ENCODE results near the gene CSNK1G2.

The CSNK1G2 gene

GRCh38 chr19:1941146-1942077 lies at the start of gene CSNK1G2:
CSNK1G2 (plus strand) TSS chr19:1941172; CDS start chr19:1969773, 28,601 bp downstream.
- Mint-ChIP-seq H3K4me3 (peak within 1 kb of the TSS; percentile 95), H3K4me1 (peaks cover 53% of the 10 kb centered on the region), H3K36me3 (peaks cover 3% of the 10 kb centered on the region), H3K27ac (peak within 1 kb of the TSS; percentile 96), H3K27me3 (no peaks in the 10 kb centered on the region), H3K9me3 (no peaks in the 10 kb centered on the region)
- ATAC-seq = peak; percentile 72

- no peaks in the 10 kb centered on the region for H3K36me3 Mint-ChIP-seq
- ATAC-seq = no peak
- H3K4me3 Mint-ChIP-seq = no peak overlapping the region
- no peaks in the 10 kb centered on the region for H3K9me3 Mint-ChIP-seq
- peaks cover 29% of the 10 kb centered on the region for H3K4me1 Mint-ChIP-seq
- no peaks in the 10 kb centered on the region for H3K27me3 Mint-ChIP-seq
- H3K27ac Mint-ChIP-seq = peak overlapping the region; percentile 55
Observed at GRCh38 chr19:1893791-1894190, 47.2 kb upstream of the CSNK1G2 start.

DNA sequence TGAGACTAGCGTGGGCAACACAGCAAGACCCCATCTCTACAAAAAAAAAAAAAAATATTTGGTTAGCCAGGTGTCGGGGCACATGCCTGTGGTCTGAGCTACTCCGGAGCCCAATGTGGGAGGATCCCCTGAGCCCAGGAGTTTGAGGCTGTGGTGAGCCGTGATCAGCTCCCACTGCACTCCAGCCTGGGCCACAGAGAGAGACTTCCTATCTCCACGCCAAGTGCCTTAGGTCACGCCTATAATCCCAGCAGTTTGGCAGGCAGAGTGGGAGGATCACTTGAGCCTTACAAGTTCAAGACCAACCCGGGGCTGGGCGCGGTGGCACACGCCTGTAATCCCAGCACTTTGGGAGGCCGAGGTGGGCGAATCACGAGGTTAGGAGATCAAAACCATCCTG lies 44.5 kb upstream of the CSNK1G2 start:
- peaks cover 32% of the 10 kb centered on the region for H3K4me1 Mint-ChIP-seq
- no peak for ATAC-seq
- no peaks in the 10 kb centered on the region for H3K9me3 Mint-ChIP-seq
- peak overlapping the region; percentile 97 for H3K27ac Mint-ChIP-seq
- peak overlapping the region; percentile 89 for H3K4me3 Mint-ChIP-seq
- no peaks in the 10 kb centered on the region for H3K27me3 Mint-ChIP-seq
- H3K36me3 Mint-ChIP-seq = no peaks in the 10 kb centered on the region

DNA sequence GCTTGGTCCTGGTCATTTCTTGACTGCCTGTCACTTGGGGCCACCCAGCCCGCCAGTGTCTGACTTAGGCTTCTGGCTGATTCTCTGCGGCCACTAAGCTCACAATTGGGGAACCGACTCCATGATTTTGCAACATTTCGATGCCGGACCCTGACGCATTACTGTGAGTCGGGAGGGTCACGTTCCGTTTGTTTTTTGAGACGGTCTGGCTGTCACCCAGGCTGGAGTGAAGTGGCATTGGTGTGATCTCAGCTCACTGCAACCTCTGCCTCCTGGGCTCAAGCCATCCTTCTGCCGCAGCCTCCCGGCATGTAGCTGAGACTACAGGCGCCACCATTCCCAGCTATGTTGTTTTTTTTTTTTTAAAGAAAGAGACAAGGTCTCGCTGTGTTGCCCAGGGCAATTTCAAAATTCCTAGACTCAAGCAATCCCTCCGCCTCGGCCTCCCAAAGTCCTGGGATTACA lies 39.0 kb upstream of the CSNK1G2 start:
- Mint-ChIP-seq H3K4me1 (peaks cover 51% of the 10 kb centered on the region), H3K27me3 (no peaks in the 10 kb centered on the region), H3K27ac (peak overlapping the region; percentile 87), H3K9me3 (no peaks in the 10 kb centered on the region), H3K36me3 (no peaks in the 10 kb centered on the region), H3K4me3 (no peak overlapping the region)
- no peak for ATAC-seq

GRCh38 chr19:1902923-1903322 lies 38.0 kb upstream of the CSNK1G2 start:
- Mint-ChIP-seq H3K4me1 (peaks cover 52% of the 10 kb centered on the region), H3K27me3 (no peaks in the 10 kb centered on the region), H3K9me3 (no peaks in the 10 kb centered on the region), H3K27ac (peak overlapping the region; percentile 87), H3K4me3 (no peak overlapping the region), H3K36me3 (no peaks in the 10 kb centered on the region)
- ATAC-seq = no peak

DNA sequence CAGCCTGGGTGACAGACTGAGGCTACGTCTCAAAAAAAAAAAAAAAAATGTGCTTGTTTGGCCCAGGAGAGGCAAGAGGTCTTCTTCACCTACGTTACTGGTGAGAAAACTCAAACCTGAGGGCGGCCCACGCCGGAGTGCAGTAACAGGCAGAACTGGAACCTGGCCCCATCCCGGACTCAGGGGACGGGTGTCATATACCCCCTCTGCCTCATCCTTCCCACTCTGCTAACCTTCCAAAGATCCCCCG lies 36.2 kb upstream of the CSNK1G2 start:
- Mint-ChIP-seq H3K9me3 (no peaks in the 10 kb centered on the region), H3K27ac (peak overlapping the region; percentile 87), H3K27me3 (no peaks in the 10 kb centered on the region), H3K4me1 (peaks cover 70% of the 10 kb centered on the region), H3K4me3 (peak overlapping the region; percentile 93), H3K36me3 (no peaks in the 10 kb centered on the region)
- ATAC-seq = peak; percentile 1

DNA sequence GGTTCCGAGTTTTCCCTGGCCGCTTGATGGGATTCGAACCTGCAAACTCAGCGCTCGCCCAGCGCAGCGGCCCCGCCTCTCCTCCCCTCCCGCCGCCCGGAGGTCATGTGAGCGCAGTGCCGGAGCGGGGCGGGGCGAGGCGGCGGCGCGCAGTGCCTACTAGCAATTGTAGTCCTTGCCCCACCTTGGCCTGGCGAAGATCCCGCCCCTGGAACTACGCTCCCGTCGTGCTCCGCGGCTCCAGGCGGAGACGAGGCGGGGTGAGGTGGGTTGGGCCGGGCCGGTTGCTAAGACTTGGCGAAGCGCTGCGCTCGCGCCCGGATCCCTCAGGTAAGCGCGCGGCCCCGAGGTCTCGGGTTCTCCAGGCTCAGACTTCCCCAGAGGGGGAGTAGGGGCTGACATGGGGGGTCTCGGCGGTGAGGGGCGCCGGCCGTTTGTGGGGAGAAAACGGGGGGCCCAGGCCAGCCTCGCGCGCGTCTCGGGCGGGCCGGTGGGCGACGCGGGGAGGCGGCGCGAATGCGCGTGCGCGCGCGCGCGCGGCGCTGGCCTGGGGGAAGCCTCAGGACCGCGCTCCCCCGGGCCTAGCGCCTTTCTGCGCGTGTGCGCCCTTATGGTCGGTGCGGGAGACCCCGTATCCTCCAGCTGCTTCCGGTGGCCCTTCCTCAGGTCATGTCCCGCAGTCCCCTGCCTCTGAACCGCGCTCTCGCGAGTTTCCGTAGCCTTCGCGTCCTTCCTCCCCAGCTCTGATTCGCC lies 35.7 kb upstream of the CSNK1G2 start, which contains the start of the genes ADAT3 and SCAMP4:
Gene ADAT3 (plus strand): TSS at position 290 of the 753 bp plus-strand sequence. CDS start 6,649 bp downstream, outside the sequence.
Gene SCAMP4 (plus strand): TSS at position 290 of the 753 bp plus-strand sequence. CDS start 9,621 bp downstream, outside the sequence.
- peak; percentile 95 for ATAC-seq
- H3K36me3 Mint-ChIP-seq = peaks cover 4% of the 10 kb centered on the region
- H3K4me3 Mint-ChIP-seq = peak within 1 kb of the TSS; percentile 93
- H3K27me3 Mint-ChIP-seq = no peaks in the 10 kb centered on the region
- H3K9me3 Mint-ChIP-seq = no peaks in the 10 kb centered on the region
- peaks cover 75% of the 10 kb centered on the region for H3K4me1 Mint-ChIP-seq
- H3K27ac Mint-ChIP-seq = peak within 1 kb of the TSS; percentile 87

DNA sequence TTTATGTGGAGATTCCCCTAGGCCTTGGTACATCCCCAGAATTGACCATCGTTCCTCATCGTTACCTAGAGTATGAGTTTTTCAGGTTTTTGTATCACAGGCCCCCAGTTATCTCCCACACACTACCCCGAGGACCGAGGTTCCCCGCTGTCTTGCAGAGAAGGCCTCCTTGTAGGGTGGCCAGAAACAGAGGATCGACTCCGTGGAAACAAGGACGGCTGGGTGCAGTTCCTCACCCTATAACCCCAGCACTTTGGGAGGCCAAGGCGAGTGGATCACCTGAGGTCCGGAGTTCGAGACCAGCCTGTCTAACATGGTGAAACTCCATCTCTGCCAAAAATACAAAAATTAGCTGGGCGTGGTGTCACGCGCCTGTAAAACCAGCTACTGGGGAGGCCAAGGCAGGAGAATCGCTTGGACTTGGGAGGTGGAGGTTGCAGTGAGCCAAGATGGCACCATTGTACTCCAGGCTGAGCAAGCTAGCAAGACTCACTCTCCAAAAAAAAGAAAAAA lies 35.1 kb upstream of the CSNK1G2 start:
- ATAC-seq = no peak
- peaks cover 6% of the 10 kb centered on the region for H3K36me3 Mint-ChIP-seq
- peaks cover 78% of the 10 kb centered on the region for H3K4me1 Mint-ChIP-seq
- H3K27me3 Mint-ChIP-seq = no peaks in the 10 kb centered on the region
- peak overlapping the region; percentile 87 for H3K27ac Mint-ChIP-seq
- H3K9me3 Mint-ChIP-seq = no peaks in the 10 kb centered on the region
- peak overlapping the region; percentile 93 for H3K4me3 Mint-ChIP-seq

- no peak overlapping the region for H3K27ac Mint-ChIP-seq
- no peak for ATAC-seq
- peak overlapping the region; percentile 57 for H3K4me3 Mint-ChIP-seq
- peaks cover 6% of the 10 kb centered on the region for H3K36me3 Mint-ChIP-seq
- H3K27me3 Mint-ChIP-seq = no peaks in the 10 kb centered on the region
- H3K9me3 Mint-ChIP-seq = no peaks in the 10 kb centered on the region
- peaks cover 74% of the 10 kb centered on the region for H3K4me1 Mint-ChIP-seq
Observed at GRCh38 chr19:1906985-1907562, 33.9 kb upstream of the CSNK1G2 start.

- no peaks in the 10 kb centered on the region for H3K27me3 Mint-ChIP-seq
- H3K27ac Mint-ChIP-seq = no peak overlapping the region
- no peaks in the 10 kb centered on the region for H3K9me3 Mint-ChIP-seq
- peaks cover 73% of the 10 kb centered on the region for H3K4me1 Mint-ChIP-seq
- no peak for ATAC-seq
- peaks cover 8% of the 10 kb centered on the region for H3K36me3 Mint-ChIP-seq
- H3K4me3 Mint-ChIP-seq = peak overlapping the region; percentile 26
Observed at GRCh38 chr19:1907563-1908363, 33.2 kb upstream of the CSNK1G2 start.

GRCh38 chr19:1908364-1908678 lies 32.7 kb upstream of the CSNK1G2 start:
- ATAC-seq = no peak
- H3K27me3 Mint-ChIP-seq = no peaks in the 10 kb centered on the region
- H3K36me3 Mint-ChIP-seq = peaks cover 14% of the 10 kb centered on the region
- H3K27ac Mint-ChIP-seq = peak overlapping the region; percentile 67
- no peak overlapping the region for H3K4me3 Mint-ChIP-seq
- peaks cover 67% of the 10 kb centered on the region for H3K4me1 Mint-ChIP-seq
- no peaks in the 10 kb centered on the region for H3K9me3 Mint-ChIP-seq

DNA sequence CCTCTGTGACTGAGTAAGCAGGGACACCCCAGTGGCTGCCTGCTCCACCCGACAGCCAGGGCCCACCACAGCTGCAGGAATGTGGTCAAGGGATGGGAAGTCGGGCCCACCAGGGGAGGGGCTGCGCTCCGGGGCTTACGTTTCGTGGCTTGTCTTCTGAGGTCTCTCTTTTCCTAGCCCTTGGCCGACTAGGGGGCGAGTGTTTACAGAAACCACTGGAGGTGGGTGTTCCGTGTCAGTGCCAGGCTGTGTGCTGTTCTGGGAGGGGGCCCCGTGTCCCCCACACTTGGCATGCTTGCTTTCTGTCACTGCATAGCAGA lies 31.3 kb upstream of the CSNK1G2 start:
- H3K36me3 Mint-ChIP-seq = peaks cover 14% of the 10 kb centered on the region
- no peaks in the 10 kb centered on the region for H3K27me3 Mint-ChIP-seq
- H3K4me1 Mint-ChIP-seq = peaks cover 53% of the 10 kb centered on the region
- ATAC-seq = no peak
- peak overlapping the region; percentile 67 for H3K27ac Mint-ChIP-seq
- no peaks in the 10 kb centered on the region for H3K9me3 Mint-ChIP-seq
- H3K4me3 Mint-ChIP-seq = peak overlapping the region; percentile 21

- no peak overlapping the region for H3K4me3 Mint-ChIP-seq
- no peaks in the 10 kb centered on the region for H3K9me3 Mint-ChIP-seq
Observed at GRCh38 chr19:1910177-1910576, 30.8 kb upstream of the CSNK1G2 start.

GRCh38 chr19:1911098-1911497 lies 29.9 kb upstream of the CSNK1G2 start:
- Mint-ChIP-seq H3K36me3 (peaks cover 14% of the 10 kb centered on the region), H3K4me3 (no peak overlapping the region), H3K4me1 (peaks cover 43% of the 10 kb centered on the region), H3K9me3 (no peaks in the 10 kb centered on the region), H3K27ac (no peak overlapping the region), H3K27me3 (no peaks in the 10 kb centered on the region)
- no peak for ATAC-seq

More at GRCh38 chr19:1910177-1910576, 30.8 kb upstream of the CSNK1G2 start:
- no peak for ATAC-seq
- H3K36me3 Mint-ChIP-seq = peaks cover 14% of the 10 kb centered on the region
- H3K4me1 Mint-ChIP-seq = peaks cover 50% of the 10 kb centered on the region
- peak overlapping the region; percentile 67 for H3K27ac Mint-ChIP-seq
- H3K27me3 Mint-ChIP-seq = no peaks in the 10 kb centered on the region

Data from stimulated activated memory B cell treated with anti-CD40 and anti-IgM and Interleukin-4, amounts not matched to agents 10 μg/mL and 1 μg/mL and 100 μg/mL, for 72 hours (primary cell).